Esophagus muscularis mucosa (tissue), 3 donors: ENCODE measurements around the gene NPY1R.

Experiments
- POLR2A ChIP-seq: fragments of 450-650 bp; IDR thresholded peaks from one replicate; pipeline ENCODE4 v1.6.1; 2017; ENCODE audit warnings: antibody characterized with exemption, moderate library complexity, mild to moderate bottlenecking, low read depth
- POLR2AphosphoS5 ChIP-seq, 2 donors: sonication (generic); formaldehyde crosslinking; IDR thresholded peaks; one replicate each; pipeline ENCODE4 v1.6.1; 2017; ENCODE audit warnings: antibody characterized with exemption in 2 of 2
- TF ChIP-seq, protein P1 (sequence below), 3 experiments: fragments of 200-600 bp in 2 of 3; fragments of 450-650 bp in 1 of 3; sonication (generic) in 2 of 3; IDR thresholded peaks; one replicate each; pipeline ENCODE4 v1.5.1; 2017 to 2019; ENCODE audit warnings: antibody characterized with exemption in 3 of 3, mild to moderate bottlenecking in 2 of 3, moderate library complexity in 1 of 3

DNA sequence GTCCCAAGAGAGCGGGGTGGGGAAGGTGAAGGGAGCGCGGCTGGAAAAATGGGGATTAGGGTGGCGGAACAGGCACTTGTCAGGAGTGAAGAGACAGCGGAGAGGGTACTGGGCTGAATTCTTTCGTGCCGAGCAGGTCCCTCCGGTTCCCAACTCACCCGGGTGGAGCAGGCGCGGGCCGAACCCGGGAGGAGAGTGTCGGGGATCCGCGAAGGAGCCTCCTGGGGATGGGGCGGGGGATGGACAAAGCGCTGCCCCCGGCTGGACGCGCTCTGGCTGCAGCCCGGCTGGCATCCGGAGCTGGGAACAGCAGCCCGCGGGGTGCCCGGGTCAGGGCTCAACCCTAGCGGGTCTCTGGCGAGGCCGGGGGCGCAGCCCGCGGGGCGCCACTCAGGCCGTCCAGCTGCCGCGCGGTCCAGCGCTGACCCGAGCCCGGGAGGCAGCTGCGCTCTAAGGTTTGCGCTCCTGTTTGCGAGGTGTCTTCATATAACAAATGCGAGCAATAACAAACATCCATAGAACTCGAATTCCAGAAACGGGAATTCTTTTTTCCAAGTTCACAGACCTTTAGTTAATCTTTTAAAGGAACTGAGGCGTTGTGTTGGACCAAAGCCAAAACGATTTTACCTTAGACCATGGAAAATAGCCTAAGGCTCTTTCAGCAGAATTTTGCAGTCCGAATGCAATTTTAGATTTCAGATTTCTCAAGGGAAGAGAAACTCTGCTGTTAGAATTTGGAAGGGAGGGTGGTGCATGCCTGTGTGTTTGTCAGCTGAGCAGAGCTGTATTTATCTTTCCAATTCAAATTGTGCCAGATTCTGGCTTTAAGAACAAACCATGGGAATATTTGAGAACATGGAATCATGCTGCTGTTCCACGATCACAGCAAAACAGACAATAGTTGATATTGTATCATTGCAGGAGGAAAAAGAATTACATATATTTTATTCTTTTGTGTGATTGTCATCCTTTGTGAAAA, 12.0 kb upstream of the NPY1R start:
- TF ChIP-seq POLR2AphosphoS5 (IDR thresholded peaks at IDR 0.05) (no peak), POLR2A (no peak)
- TF ChIP-seq, protein P1, sequence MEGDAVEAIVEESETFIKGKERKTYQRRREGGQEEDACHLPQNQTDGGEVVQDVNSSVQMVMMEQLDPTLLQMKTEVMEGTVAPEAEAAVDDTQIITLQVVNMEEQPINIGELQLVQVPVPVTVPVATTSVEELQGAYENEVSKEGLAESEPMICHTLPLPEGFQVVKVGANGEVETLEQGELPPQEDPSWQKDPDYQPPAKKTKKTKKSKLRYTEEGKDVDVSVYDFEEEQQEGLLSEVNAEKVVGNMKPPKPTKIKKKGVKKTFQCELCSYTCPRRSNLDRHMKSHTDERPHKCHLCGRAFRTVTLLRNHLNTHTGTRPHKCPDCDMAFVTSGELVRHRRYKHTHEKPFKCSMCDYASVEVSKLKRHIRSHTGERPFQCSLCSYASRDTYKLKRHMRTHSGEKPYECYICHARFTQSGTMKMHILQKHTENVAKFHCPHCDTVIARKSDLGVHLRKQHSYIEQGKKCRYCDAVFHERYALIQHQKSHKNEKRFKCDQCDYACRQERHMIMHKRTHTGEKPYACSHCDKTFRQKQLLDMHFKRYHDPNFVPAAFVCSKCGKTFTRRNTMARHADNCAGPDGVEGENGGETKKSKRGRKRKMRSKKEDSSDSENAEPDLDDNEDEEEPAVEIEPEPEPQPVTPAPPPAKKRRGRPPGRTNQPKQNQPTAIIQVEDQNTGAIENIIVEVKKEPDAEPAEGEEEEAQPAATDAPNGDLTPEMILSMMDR (IDR thresholded peaks at IDR 0.05) = no peak
